ENCODE results near the gene SLC25A29. TPM values are rescaled to one million over a fixed set of nuclear protein-coding genes. Genes with fewer than 3 reads are reported as not detected.

The SLC25A29 gene
- total RNA-seq, 2 experiments from 2014 or later, result 5.5 to 6.5 TPM

DNA sequence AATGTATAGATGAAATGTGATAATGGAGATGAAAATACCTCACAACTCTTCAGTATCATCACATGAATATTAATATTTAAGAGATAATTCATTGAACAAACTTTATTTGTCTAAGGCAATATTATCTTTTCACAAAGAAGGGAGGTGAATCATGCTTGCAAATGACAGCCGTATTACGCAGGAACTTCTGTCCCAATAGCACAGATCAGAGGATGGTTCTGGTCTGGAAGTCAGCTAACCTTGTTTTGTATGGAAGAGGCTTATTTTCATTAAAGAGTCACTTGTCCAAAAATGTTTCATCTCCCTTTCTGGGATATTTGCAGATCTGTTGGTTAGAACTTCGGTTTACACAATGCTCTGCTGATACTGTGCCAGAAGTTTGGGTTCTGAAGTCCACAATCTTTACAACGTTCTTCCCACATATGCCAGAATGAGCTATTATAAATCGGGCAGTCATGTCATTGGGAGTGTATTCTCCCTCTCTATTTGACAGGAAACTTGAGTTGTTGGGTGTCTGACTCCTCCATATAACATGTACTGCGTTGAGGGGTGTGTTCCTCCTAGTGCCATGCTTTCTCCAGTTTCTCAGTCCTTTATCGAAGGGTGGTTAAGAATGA lies 37.5 kb downstream of the SLC25A29 start:
- H3K36me3 Mint-ChIP-seq, result peaks cover 28% of the 10 kb centered on the region
- H3K27ac Mint-ChIP-seq, result peak overlapping the region; percentile 17
- no peak overlapping the region for H3K4me3 Mint-ChIP-seq
- no peaks in the 10 kb centered on the region for H3K9me3 Mint-ChIP-seq
- H3K27me3 Mint-ChIP-seq, result no peaks in the 10 kb centered on the region
- peaks cover 43% of the 10 kb centered on the region for H3K4me1 Mint-ChIP-seq
- no peak for DNase-seq

DNA sequence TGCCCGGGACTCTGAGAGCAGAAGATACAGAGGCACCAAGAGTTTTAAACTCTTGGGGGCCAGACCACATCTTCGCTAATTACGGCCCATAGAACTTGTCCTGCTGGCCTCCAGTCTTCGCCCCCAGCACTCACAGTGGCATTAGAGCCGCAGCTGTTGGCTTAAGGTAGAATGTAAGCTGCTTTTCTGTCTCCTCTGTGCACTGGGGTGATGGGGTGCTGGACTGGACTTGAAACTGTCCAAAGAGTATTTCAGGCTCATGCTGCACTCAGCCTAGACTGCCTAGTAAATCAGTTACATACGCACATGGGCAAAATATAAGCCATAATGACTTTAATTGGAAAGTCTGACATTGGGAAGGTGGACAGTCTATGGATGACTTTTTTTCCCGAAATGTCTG lies 38.3 kb downstream of the SLC25A29 start:
- H3K9me3 Mint-ChIP-seq, result no peaks in the 10 kb centered on the region
- DNase-seq, result no peak
- peaks cover 35% of the 10 kb centered on the region for H3K36me3 Mint-ChIP-seq
- peaks cover 48% of the 10 kb centered on the region for H3K4me1 Mint-ChIP-seq
- no peak overlapping the region for H3K4me3 Mint-ChIP-seq
- no peak overlapping the region for H3K27ac Mint-ChIP-seq
- no peaks in the 10 kb centered on the region for H3K27me3 Mint-ChIP-seq

DNA sequence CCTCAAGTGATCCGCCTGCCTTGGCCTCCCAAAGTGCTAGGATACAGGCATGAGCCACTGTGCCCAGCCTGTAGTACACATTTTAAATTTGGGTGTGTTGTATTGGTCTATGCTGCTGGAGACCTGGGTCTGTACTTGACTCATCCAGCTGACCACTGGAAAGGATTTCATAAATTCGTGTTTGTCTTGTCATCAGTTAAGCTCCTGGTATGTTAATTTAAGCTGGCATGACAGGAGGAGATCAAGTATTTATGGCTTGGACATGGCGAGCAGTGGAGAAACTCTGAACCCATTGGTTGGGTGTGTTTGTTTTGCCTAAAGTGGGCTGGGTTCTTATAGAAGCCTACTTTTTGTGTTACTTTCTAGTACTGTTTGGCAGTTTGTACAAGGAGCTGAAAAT lies 43.1 kb downstream of the SLC25A29 start:
- H3K4me3 Mint-ChIP-seq, result no peak overlapping the region
- no peaks in the 10 kb centered on the region for H3K9me3 Mint-ChIP-seq
- H3K36me3 Mint-ChIP-seq, result peaks cover 53% of the 10 kb centered on the region
- peaks cover 72% of the 10 kb centered on the region for H3K4me1 Mint-ChIP-seq
- DNase-seq, result no peak
- peak overlapping the region; percentile 38 for H3K27ac Mint-ChIP-seq
- H3K27me3 Mint-ChIP-seq, result no peaks in the 10 kb centered on the region

DNA sequence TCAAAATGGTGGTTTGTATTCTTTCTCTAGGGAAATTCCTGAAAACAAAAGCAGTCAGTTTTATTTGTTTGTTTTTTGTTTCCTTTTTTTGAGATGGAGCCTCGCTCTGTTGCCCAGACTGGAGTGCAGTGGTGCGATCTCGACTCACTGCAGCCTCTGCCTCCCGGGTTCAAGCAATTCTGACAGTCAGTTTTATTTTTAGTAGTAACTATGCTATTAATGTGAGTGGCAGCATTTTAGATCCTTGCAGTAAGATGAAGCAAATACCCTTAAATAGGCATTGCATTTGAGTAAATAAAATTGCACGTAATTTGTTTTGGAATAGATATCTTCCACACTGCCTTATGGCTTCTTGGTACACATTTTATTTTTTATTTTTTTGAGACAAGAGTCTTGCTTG lies 43.7 kb downstream of the SLC25A29 start:
- Mint-ChIP-seq H3K9me3 (no peaks in the 10 kb centered on the region), H3K27ac (no peak overlapping the region), H3K27me3 (no peaks in the 10 kb centered on the region), H3K4me1 (peaks cover 72% of the 10 kb centered on the region), H3K4me3 (no peak overlapping the region), H3K36me3 (peaks cover 53% of the 10 kb centered on the region)
- DNase-seq, result no peak

DNA sequence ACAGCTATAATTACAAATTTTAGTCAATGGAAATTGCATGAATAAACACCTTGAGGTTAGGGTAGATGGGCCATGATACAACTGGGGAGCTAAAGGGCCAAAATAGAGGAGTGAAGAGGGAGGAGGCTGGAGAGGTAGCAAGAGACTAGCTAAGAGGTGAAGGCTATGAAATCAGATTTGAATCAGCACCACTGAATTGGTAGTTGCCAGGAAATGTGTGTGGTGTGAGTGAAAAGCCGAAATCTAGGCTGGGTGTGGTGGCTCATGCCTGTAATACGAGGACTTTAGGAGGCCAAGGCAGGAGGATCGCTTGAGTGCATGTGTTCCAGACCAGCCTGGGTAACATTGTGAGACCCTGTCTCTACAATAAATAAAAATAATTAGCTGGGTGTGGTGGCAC lies 44.6 kb downstream of the SLC25A29 start:
- Mint-ChIP-seq H3K9me3 (no peaks in the 10 kb centered on the region), H3K27me3 (no peaks in the 10 kb centered on the region), H3K4me1 (peaks cover 76% of the 10 kb centered on the region), H3K36me3 (peaks cover 57% of the 10 kb centered on the region), H3K27ac (peak overlapping the region; percentile 0), H3K4me3 (no peak overlapping the region)
- no peak for DNase-seq

DNA sequence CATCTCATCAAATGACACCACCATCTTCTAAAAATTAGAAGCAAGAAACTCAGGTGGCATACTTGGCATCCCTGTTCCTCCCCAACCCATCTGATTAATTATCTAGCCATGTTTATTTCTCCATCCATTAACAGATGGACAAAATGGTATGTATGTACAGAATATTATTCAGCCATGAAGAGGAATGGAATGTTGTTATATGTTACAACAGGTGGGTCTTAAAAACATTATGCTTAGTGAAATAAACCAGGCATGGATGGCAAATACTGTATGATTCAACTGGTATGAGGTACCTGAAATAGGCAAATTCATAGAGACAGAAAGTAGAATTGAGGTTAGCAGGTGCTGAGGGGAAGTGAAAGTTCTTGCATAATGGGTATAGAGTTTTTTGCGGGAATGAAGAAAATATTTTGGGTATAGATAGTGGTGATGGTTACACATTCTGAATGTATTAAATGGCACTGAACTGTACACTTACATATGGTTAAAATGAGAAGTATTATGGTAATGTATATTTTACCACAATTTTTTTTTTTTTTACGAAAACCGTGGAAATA lies 49.8 kb downstream of the SLC25A29 start:
- no peaks in the 10 kb centered on the region for H3K27me3 Mint-ChIP-seq
- peaks cover 41% of the 10 kb centered on the region for H3K36me3 Mint-ChIP-seq
- DNase-seq, result no peak
- H3K4me1 Mint-ChIP-seq, result peaks cover 75% of the 10 kb centered on the region
- H3K4me3 Mint-ChIP-seq, result no peak overlapping the region
- no peaks in the 10 kb centered on the region for H3K9me3 Mint-ChIP-seq
- peak overlapping the region; percentile 4 for H3K27ac Mint-ChIP-seq

DNA sequence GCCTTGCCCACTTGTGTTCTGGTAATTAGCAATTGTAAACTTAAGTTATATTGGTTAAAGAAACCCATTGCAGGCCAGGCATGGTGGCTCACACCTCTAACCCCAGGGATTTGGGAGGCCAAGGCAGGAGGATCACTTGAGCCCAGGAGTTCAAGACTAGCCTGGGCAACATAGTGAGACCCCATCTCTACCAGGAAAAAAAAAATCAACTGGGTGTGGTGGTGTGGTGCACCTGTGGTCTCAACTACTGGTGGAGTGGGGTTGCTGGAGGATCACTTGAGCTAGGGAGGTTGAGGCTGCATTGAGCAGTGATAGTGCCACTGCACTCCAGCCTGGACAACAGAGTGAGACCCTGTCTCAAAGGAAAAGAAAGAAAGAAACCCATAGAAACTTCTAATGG lies 53.6 kb downstream of the SLC25A29 start:
- no peak for DNase-seq
- peaks cover 68% of the 10 kb centered on the region for H3K4me1 Mint-ChIP-seq
- H3K27ac Mint-ChIP-seq, result no peak overlapping the region

DNA sequence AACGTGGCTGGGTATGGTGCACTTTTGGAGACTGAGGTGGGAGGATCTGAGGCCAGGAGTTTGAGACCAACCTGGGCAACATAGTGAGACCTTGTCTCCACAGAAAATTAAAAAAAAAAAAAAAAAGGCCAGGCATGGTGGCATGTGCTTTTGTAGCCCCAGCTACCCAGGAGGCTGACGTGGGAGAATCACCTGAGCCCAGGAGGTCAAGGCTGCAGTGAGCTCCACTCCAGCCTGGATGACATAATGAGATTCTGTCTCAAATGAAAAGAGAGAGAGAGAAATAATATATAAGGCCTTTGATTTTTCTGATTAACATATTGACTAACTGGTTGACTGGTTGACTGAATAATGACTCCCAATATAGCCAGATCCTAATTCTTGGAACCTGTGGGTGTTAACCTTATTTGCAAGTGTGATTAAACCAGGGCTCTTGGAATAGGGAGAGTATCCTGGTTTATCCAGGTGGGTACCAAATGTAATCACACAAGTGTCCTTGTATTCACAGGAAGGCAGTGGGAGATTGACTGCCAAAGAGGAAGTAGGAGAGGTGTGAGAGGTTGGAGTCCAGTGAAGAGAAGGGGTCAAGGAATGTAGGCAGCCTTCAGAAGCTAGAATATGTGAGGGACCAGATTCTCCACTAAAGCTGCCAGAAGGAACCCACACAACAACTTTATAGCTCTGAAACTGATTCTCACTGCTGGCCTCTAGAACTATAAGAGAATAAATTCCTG lies 55.3 kb downstream of the SLC25A29 start:
- Mint-ChIP-seq H3K4me1 (peaks cover 68% of the 10 kb centered on the region), H3K27ac (peak overlapping the region; percentile 38), H3K4me3 (no peak overlapping the region), H3K36me3 (peaks cover 32% of the 10 kb centered on the region), H3K27me3 (no peaks in the 10 kb centered on the region), H3K9me3 (no peaks in the 10 kb centered on the region)
- DNase-seq, result no peak

More for the DNA sequence above, 53.6 kb downstream of the SLC25A29 start:
- no peaks in the 10 kb centered on the region for H3K9me3 Mint-ChIP-seq
- no peaks in the 10 kb centered on the region for H3K27me3 Mint-ChIP-seq
- H3K36me3 Mint-ChIP-seq, result peaks cover 41% of the 10 kb centered on the region
- no peak overlapping the region for H3K4me3 Mint-ChIP-seq

DNA sequence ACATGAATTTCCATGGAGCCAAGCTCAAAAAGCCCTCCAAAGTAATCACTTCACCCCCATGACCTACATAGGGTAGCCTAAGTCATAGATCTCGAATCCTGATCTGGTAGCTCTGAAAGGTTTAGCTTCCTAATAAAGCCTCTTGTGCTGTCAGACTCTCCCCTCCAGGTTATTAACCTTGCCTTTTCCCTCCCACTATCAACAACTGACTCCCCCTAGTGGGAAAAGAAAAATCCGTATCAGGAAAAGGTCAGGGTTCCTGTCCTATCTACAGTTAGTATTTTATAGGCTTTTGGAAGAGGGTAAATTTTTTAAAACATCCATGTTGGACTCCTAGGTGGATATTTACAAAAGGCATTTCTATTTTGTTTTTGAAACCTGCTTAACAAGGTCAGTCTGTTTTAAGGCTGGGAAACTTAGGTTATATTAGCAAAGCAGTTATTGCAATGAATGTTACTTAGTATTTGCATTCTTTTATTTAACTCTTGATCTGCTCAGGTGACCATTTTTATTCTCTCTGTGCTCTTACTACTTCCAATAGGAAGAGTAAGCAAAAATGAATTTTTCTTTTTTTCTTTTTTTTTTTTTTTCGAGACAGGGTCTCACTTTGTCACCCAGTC lies 59.3 kb downstream of the SLC25A29 start:
- H3K36me3 Mint-ChIP-seq, result peaks cover 36% of the 10 kb centered on the region
- no peak for DNase-seq
- H3K27ac Mint-ChIP-seq, result peak overlapping the region; percentile 57
- H3K9me3 Mint-ChIP-seq, result no peaks in the 10 kb centered on the region
- no peaks in the 10 kb centered on the region for H3K27me3 Mint-ChIP-seq
- H3K4me3 Mint-ChIP-seq, result peak overlapping the region; percentile 6
- peaks cover 67% of the 10 kb centered on the region for H3K4me1 Mint-ChIP-seq

DNA sequence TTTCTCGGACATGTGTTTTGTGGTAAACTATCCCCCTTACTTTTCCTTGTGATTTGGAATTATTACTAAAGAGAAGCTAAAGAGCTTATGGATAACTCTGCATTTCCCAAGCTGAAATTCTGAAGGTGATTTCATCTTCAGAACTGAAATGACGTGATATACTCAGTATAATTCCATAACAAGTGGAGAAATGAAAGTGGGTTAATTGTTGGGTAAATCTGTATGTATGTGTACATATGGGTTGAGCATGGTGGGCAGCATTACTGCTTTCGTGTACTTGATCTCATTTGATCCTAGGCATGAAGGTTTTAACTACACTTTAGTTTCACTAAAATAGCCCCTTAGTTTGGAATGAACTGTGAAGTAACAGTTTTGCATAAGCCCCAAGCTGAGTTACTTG lies 63.2 kb downstream of the SLC25A29 start:
- DNase-seq, result no peak
- Mint-ChIP-seq H3K4me1 (peaks cover 52% of the 10 kb centered on the region), H3K36me3 (peaks cover 42% of the 10 kb centered on the region), H3K9me3 (no peaks in the 10 kb centered on the region), H3K4me3 (peak overlapping the region; percentile 59), H3K27ac (peak overlapping the region; percentile 78), H3K27me3 (peaks cover 3% of the 10 kb centered on the region)

DNA sequence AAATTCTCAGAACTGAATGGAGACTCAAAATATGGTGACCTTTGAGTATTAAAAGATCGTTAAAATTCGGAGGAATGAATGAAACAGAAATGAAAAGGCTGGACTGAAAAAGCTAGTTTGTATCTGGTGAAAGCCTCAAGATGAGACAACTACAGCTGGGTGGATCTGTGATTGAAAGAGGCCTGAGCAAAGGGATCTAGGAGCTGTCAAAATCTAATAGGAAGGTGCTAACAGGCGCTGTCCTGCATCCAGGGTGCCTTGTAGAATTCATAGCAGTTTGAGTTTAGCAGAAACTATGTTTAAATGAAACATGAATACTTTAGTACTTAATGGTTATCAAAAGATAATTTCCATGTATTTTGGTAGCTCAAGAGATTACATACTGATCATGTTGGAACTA lies 65.0 kb downstream of the SLC25A29 start:
- H3K27ac Mint-ChIP-seq, result peak overlapping the region; percentile 88
- H3K27me3 Mint-ChIP-seq, result peaks cover 3% of the 10 kb centered on the region
- H3K36me3 Mint-ChIP-seq, result peaks cover 48% of the 10 kb centered on the region
- no peak for DNase-seq
- peaks cover 49% of the 10 kb centered on the region for H3K4me1 Mint-ChIP-seq
- no peaks in the 10 kb centered on the region for H3K9me3 Mint-ChIP-seq
- H3K4me3 Mint-ChIP-seq, result peak overlapping the region; percentile 84

Other genes with a start within 250 kb of the SLC25A29 start
- 100 to 1,000 TPM; 225 to 236 TPM for gene EVL, start 241.0 kb downstream of the SLC25A29 start, total RNA-seq
- 1 to 10 TPM; 1.6 to 1.8 TPM for gene DEGS2, start 146.8 kb downstream of the SLC25A29 start, total RNA-seq
- gene YY1, start 67.3 kb downstream of the SLC25A29 start, total RNA-seq, result 100 to 1,000 TPM; 109 to 119 TPM
- not detected for gene SLC25A47, start 16.9 kb upstream of the SLC25A29 start, total RNA-seq
- 1 to 10 TPM; 7.9 to 9.0 TPM for gene WDR25, start 70.0 kb upstream of the SLC25A29 start, total RNA-seq

All from activated naive CD8-positive, alpha-beta T cell treated with anti-CD3 and anti-CD28 coated beads for 36 hours (primary cell).